ENCODE measurements around the gene TCF4. TPM values are rescaled to one million over a fixed set of nuclear protein-coding genes. Genes with fewer than 3 reads are reported as not detected.
A peak's percentile ranks its signal among the peaks of the same experiment; 100 is the strongest.

TCF4 gene
- total RNA-seq, 2 donors from 2014 or later, result 31.6 to 34.0 TPM

GRCh38 chr18:55407774-55408535 is 180.0 kb downstream of the TCF4 start:
- intact Hi-C loops (cut with DNase I), result no loop called here
- DNase-seq (no peak), ATAC-seq (no peak)
- 89 to 92% methylated on average over 5 of the region's 5 CpGs for WGBS, 2 donors
- no peaks in the 10 kb centered on the region for H3K9me3 ChIP-seq
- no peak overlapping the region for H3K4me3 ChIP-seq
- H3K27ac ChIP-seq, result no peak overlapping the region
- H3K36me3 ChIP-seq (replicated peaks in 1 of 2; ENCODE audit: insufficient read depth in 1 of 2, low read depth in 2 of 2), result no peaks in the 10 kb centered on the region
- H3K4me1 ChIP-seq, result peaks cover 1% of the 10 kb centered on the region
- H3K27me3 ChIP-seq, result no peaks in the 10 kb centered on the region
- no peak for TF ChIP-seq POLR2A (IDR thresholded peaks at IDR 0.05)
- TF ChIP-seq, protein P1, sequence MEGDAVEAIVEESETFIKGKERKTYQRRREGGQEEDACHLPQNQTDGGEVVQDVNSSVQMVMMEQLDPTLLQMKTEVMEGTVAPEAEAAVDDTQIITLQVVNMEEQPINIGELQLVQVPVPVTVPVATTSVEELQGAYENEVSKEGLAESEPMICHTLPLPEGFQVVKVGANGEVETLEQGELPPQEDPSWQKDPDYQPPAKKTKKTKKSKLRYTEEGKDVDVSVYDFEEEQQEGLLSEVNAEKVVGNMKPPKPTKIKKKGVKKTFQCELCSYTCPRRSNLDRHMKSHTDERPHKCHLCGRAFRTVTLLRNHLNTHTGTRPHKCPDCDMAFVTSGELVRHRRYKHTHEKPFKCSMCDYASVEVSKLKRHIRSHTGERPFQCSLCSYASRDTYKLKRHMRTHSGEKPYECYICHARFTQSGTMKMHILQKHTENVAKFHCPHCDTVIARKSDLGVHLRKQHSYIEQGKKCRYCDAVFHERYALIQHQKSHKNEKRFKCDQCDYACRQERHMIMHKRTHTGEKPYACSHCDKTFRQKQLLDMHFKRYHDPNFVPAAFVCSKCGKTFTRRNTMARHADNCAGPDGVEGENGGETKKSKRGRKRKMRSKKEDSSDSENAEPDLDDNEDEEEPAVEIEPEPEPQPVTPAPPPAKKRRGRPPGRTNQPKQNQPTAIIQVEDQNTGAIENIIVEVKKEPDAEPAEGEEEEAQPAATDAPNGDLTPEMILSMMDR (IDR thresholded peaks at IDR 0.05), result no peak

- Histone ChIP-seq H3K4me1 (peaks cover 3% of the 10 kb centered on the region), H3K27ac (no peak overlapping the region), H3K9me3 (no peaks in the 10 kb centered on the region), H3K36me3 (replicated peaks in 1 of 2; ENCODE audit: insufficient read depth in 1 of 2, low read depth in 2 of 2) (no peaks in the 10 kb centered on the region), H3K4me3 (no peak overlapping the region), H3K27me3 (no peaks in the 10 kb centered on the region)
- intact Hi-C loops (cut with DNase I), result no loop called here
- TF ChIP-seq, protein P1 (IDR thresholded peaks at IDR 0.05), result no peak
- TF ChIP-seq POLR2A (IDR thresholded peaks at IDR 0.05), result no peak
- DNase-seq (no peak), ATAC-seq (no peak)
- 88 to 89% methylated on average over 10 of the region's 10 CpGs for WGBS, 2 donors
Observed at GRCh38 chr18:55407191-55407590, 180.8 kb downstream of the TCF4 start.

- DNase-seq (no peak), ATAC-seq (no peak)
- no peaks in the 10 kb centered on the region for H3K27me3 ChIP-seq
- TF ChIP-seq, protein P1 (IDR thresholded peaks at IDR 0.05), result no peak
- TF ChIP-seq POLR2A (IDR thresholded peaks at IDR 0.05), result no peak
- no peak overlapping the region for H3K27ac ChIP-seq
- 81 to 82% methylated on average over 15 of the region's 15 CpGs for WGBS, 2 donors
- H3K9me3 ChIP-seq, result no peaks in the 10 kb centered on the region
- intact Hi-C loops (cut with DNase I), result no loop called here
- no peaks in the 10 kb centered on the region for H3K36me3 ChIP-seq (replicated peaks in 1 of 2; ENCODE audit: insufficient read depth in 1 of 2, low read depth in 2 of 2)
- H3K4me3 ChIP-seq, result no peak overlapping the region
- peaks cover 3% of the 10 kb centered on the region for H3K4me1 ChIP-seq
Observed at GRCh38 chr18:55406451-55406991, 181.5 kb downstream of the TCF4 start.

GRCh38 chr18:55405893-55406406 is 182.0 kb downstream of the TCF4 start:
- 41 to 45% methylated on average over 7 of the region's 7 CpGs for WGBS, 2 donors
- DNase-seq, result peak; percentile 51 to 66 (median 62)
- Histone ChIP-seq H3K36me3 (replicated peaks in 1 of 2; ENCODE audit: insufficient read depth in 1 of 2, low read depth in 2 of 2) (no peaks in the 10 kb centered on the region), H3K27ac (no peak overlapping the region), H3K9me3 (no peaks in the 10 kb centered on the region), H3K4me1 (peaks cover 3% of the 10 kb centered on the region), H3K4me3 (no peak overlapping the region), H3K27me3 (no peaks in the 10 kb centered on the region)
- intact Hi-C loops (cut with DNase I), result no loop called here
- TF ChIP-seq POLR2A (IDR thresholded peaks at IDR 0.05), result no peak
- TF ChIP-seq, protein P1 (IDR thresholded peaks at IDR 0.05), result no peak
- peak; percentile 55 for ATAC-seq
